SK-N-SH (cell line): ENCODE data around the gene CEP19.

Experiments
- CHD2 ChIP-seq: fragments of 150-350 bp; IDR thresholded peaks from 2 replicates; pipeline ENCODE4 v1.6.1; 2018; ENCODE audit warnings: low read length; ENCODE audit not compliant: partially characterized antibody
- EP300 ChIP-seq, 2 experiments: IDR thresholded peaks; 2 replicates each; pipeline versions ENCODE4 v1.4.0 to v1.6.1; 2012; ENCODE audit warnings: borderline replicate concordance in 1 of 2, low read depth in 1 of 2, low read length in 1 of 2
- NRF1 ChIP-seq: IDR thresholded peaks from 2 replicates; pipeline ENCODE4 v1.6.1; 2012; ENCODE audit warnings: low read depth, mild to moderate bottlenecking, low read length
- POLR2AphosphoS5 ChIP-seq: IDR thresholded peaks from 2 replicates; pipeline ENCODE4 v1.6.1; 2012; ENCODE audit warnings: low read depth, low read length
- YY1 ChIP-seq: IDR thresholded peaks from 2 replicates; pipeline ENCODE4 v1.4.0; 2012; ENCODE audit warnings: low read depth, mild to moderate bottlenecking
- TF ChIP-seq, protein P1 (sequence below): IDR thresholded peaks from 2 replicates; pipeline ENCODE4 v1.4.0; 2012; ENCODE audit warnings: low read depth
- TF ChIP-seq, protein P2 (sequence below): IDR thresholded peaks from 2 replicates; pipeline ENCODE4 v1.4.0; 2012; ENCODE audit warnings: low read depth, borderline replicate concordance
- TF ChIP-seq, protein P3 (sequence below): fragments of 200-600 bp; sonication (generic); IDR thresholded peaks from 2 replicates; pipeline ENCODE4 v1.6.1; 2017; ENCODE audit warnings: antibody characterized with exemption, mild to moderate bottlenecking, moderate library complexity
- TF ChIP-seq, protein P4 (sequence below): fragments of 150-350 bp; IDR thresholded peaks from 2 replicates; pipeline ENCODE4 v1.6.1; 2017; ENCODE audit warnings: antibody characterized with exemption, low read length, low read depth, borderline replicate concordance
- TF ChIP-seq, protein P5 (sequence below): IDR thresholded peaks from 2 replicates; pipeline ENCODE4 v1.6.1; 2012; ENCODE audit warnings: mild to moderate bottlenecking, low read depth, low read length, moderate library complexity

DNA sequence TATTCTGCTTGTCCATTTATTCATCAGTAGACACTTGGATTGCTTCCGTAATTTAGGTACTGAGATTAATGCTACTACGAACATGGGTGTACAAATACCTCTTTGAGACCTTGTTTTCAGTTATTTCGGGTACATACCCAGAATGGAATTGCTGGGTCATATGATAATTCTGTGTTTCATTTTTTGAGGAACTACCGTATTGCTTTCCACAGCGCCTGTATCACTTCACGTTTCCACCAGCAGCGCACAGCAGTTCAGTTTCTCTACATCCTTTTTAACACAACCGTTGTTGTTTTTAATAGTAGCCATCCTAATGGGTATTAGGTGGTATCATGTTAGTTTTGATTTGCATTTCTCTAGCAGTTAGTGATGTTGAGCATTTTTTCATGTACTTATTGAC is 37.1 kb upstream of the CEP19 start:
- TF ChIP-seq, protein P1, sequence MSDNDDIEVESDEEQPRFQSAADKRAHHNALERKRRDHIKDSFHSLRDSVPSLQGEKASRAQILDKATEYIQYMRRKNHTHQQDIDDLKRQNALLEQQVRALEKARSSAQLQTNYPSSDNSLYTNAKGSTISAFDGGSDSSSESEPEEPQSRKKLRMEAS = no peak
- TF ChIP-seq, protein P2, sequence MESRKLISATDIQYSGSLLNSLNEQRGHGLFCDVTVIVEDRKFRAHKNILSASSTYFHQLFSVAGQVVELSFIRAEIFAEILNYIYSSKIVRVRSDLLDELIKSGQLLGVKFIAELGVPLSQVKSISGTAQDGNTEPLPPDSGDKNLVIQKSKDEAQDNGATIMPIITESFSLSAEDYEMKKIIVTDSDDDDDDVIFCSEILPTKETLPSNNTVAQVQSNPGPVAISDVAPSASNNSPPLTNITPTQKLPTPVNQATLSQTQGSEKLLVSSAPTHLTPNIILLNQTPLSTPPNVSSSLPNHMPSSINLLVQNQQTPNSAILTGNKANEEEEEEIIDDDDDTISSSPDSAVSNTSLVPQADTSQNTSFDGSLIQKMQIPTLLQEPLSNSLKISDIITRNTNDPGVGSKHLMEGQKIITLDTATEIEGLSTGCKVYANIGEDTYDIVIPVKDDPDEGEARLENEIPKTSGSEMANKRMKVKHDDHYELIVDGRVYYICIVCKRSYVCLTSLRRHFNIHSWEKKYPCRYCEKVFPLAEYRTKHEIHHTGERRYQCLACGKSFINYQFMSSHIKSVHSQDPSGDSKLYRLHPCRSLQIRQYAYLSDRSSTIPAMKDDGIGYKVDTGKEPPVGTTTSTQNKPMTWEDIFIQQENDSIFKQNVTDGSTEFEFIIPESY = no peak
- TF ChIP-seq, protein P3, sequence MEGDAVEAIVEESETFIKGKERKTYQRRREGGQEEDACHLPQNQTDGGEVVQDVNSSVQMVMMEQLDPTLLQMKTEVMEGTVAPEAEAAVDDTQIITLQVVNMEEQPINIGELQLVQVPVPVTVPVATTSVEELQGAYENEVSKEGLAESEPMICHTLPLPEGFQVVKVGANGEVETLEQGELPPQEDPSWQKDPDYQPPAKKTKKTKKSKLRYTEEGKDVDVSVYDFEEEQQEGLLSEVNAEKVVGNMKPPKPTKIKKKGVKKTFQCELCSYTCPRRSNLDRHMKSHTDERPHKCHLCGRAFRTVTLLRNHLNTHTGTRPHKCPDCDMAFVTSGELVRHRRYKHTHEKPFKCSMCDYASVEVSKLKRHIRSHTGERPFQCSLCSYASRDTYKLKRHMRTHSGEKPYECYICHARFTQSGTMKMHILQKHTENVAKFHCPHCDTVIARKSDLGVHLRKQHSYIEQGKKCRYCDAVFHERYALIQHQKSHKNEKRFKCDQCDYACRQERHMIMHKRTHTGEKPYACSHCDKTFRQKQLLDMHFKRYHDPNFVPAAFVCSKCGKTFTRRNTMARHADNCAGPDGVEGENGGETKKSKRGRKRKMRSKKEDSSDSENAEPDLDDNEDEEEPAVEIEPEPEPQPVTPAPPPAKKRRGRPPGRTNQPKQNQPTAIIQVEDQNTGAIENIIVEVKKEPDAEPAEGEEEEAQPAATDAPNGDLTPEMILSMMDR = no peak
- TF ChIP-seq EP300 (IDR thresholded peaks at IDR 0.05; ENCODE audit: borderline replicate concordance in 1 of 2, low read depth in 1 of 2, low read length in 1 of 2) (no peak), POLR2AphosphoS5 (no peak), CHD2 (no peak), NRF1 (no peak), YY1 (no peak)
- TF ChIP-seq, protein P4, sequence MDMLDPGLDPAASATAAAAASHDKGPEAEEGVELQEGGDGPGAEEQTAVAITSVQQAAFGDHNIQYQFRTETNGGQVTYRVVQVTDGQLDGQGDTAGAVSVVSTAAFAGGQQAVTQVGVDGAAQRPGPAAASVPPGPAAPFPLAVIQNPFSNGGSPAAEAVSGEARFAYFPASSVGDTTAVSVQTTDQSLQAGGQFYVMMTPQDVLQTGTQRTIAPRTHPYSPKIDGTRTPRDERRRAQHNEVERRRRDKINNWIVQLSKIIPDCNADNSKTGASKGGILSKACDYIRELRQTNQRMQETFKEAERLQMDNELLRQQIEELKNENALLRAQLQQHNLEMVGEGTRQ = no peak
- TF ChIP-seq, protein P5, sequence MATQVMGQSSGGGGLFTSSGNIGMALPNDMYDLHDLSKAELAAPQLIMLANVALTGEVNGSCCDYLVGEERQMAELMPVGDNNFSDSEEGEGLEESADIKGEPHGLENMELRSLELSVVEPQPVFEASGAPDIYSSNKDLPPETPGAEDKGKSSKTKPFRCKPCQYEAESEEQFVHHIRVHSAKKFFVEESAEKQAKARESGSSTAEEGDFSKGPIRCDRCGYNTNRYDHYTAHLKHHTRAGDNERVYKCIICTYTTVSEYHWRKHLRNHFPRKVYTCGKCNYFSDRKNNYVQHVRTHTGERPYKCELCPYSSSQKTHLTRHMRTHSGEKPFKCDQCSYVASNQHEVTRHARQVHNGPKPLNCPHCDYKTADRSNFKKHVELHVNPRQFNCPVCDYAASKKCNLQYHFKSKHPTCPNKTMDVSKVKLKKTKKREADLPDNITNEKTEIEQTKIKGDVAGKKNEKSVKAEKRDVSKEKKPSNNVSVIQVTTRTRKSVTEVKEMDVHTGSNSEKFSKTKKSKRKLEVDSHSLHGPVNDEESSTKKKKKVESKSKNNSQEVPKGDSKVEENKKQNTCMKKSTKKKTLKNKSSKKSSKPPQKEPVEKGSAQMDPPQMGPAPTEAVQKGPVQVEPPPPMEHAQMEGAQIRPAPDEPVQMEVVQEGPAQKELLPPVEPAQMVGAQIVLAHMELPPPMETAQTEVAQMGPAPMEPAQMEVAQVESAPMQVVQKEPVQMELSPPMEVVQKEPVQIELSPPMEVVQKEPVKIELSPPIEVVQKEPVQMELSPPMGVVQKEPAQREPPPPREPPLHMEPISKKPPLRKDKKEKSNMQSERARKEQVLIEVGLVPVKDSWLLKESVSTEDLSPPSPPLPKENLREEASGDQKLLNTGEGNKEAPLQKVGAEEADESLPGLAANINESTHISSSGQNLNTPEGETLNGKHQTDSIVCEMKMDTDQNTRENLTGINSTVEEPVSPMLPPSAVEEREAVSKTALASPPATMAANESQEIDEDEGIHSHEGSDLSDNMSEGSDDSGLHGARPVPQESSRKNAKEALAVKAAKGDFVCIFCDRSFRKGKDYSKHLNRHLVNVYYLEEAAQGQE = no peak
